Adipocyte (in vitro differentiated cells): ENCODE data around the gene EREG.

Source experiments
- DNase-seq: peaks from one replicate; pipeline ENCODE4 v3.0.0-alpha.2; 2015; ENCODE audit warnings: low read depth
- H3K27me3 ChIP-seq: replicated peaks from 2 replicates; pipeline ENCODE4 v1.7.0; 2013; ENCODE audit warnings: mild to moderate bottlenecking, low read length, moderate library complexity; ENCODE audit not compliant: control insufficient read depth, insufficient read depth
- H3K36me3 ChIP-seq: 2 replicates; pipeline ENCODE4 v1.7.0; 2013; ENCODE audit warnings: low read length, mild to moderate bottlenecking, moderate library complexity; ENCODE audit not compliant: control insufficient read depth, insufficient read depth, severe bottlenecking
- H3K4me1 ChIP-seq: 2 replicates; pipeline ENCODE4 v1.7.0; 2013; ENCODE audit warnings: mild to moderate bottlenecking, low read length, moderate library complexity; ENCODE audit not compliant: control insufficient read depth, insufficient read depth
- H3K4me3 ChIP-seq: 2 replicates; pipeline ENCODE4 v1.7.0; 2013; ENCODE audit warnings: mild to moderate bottlenecking, low read length, moderate library complexity
- H3K9ac ChIP-seq: 2 replicates; pipeline ENCODE4 v1.7.0; 2013; ENCODE audit warnings: mild to moderate bottlenecking, low read length, moderate library complexity
- H3K9me3 ChIP-seq: 2 replicates; pipeline ENCODE4 v1.7.0; 2013; ENCODE audit warnings: mild to moderate bottlenecking, low read length, moderate library complexity; ENCODE audit not compliant: control insufficient read depth

Gene EREG

DNA sequence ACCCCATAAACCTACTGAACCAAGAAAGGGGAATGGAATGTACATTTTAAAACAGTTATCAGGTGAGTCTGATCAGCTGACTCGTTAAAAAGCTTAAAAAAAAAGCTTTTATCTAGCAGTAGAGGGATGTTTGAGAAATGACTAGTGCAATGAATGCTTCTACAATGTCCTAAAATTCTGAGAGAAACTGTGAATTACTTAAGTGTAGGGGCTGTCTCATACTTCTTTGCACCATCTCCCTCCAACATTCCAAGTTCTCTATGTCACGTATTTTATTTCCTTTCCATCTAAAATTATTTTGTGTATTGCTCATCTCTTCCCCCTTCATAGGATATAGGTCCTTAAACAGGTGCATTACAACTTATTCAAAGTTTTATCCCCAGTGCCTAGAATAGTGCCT lies 68.1 kb downstream of the EREG start:
- Histone ChIP-seq H3K4me3 (no peak overlapping the region), H3K4me1 (no peaks in the 10 kb centered on the region), H3K36me3 (no peaks in the 10 kb centered on the region), H3K27me3 (no peaks in the 10 kb centered on the region), H3K9me3 (no peaks in the 10 kb centered on the region), H3K9ac (no peak overlapping the region)
- no peak for DNase-seq

DNA sequence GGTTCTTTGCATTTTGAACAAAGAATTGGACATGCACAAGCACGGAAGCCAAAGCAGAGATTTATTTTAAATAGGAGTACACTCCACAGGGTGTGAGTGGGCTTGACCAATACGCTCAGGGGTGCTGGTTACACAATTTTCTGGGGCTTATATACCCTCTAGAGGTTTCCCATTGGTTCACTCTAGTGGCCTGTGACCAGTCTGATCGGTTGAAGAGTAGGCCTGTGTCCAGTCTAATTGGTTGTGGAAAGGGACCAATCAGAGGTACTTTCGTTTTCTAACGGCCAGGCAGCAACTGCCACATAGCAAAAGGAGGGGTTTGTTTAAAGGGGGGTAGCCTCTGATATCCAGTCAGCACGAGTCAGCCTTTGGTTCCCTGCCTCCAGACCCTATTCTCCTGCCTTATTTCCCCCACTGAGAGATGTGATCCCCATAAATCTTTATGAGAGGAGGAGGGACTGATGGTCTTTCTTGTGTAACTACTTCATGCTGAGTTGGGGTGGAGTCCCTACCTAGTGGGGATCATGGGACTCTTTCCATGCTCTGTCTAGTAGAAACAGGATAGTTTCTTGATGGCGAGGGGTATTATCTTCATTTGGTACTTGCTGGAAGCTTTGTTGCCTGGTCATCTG lies 68.7 kb downstream of the EREG start:
- Histone ChIP-seq H3K9me3 (no peaks in the 10 kb centered on the region), H3K9ac (no peak overlapping the region), H3K4me3 (no peak overlapping the region), H3K4me1 (no peaks in the 10 kb centered on the region), H3K36me3 (no peaks in the 10 kb centered on the region), H3K27me3 (no peaks in the 10 kb centered on the region)
- no peak for DNase-seq

DNA sequence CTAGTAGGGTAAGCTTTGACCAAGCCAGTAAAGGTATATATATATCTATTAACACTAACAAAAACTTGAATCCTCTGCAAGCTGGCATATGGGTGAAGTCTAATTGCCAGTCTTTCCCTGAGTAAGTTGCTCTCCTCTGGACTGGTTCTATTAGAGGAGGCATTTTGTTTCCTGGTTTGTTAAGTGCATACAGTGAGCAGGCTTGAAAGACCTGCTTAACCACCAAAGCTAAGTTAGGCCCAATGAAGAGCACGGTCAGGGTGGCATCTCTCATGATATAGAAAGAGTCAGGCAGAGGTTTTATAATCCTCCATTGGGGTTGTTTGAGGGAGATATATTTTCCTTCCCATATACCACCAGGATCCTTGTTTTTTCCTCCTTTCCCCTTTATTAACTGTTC lies 70.4 kb downstream of the EREG start:
- H3K9ac ChIP-seq, result no peak overlapping the region

DNA sequence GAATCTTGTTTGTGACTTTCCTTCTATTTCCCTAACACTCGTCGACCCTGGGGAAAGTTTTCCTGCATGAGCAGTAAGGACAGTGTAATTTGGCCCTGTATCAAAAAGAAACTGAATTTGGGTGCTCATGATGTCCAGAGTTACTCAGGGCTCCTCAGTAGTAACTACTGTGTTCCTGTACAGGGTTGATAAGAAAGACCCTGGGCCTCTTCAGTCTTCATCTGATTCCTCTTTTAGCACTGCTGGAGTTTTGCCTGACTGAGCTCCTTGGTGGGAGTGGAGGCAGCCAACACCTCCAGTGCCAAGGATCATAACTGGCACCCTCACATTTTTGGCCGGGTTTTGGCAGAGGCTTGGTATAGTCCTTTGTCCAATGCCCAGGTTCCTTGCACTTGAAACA lies 72.9 kb downstream of the EREG start:
- H3K9me3 ChIP-seq, result no peaks in the 10 kb centered on the region
- H3K9ac ChIP-seq, result no peak overlapping the region
- H3K36me3 ChIP-seq, result no peaks in the 10 kb centered on the region
- no peaks in the 10 kb centered on the region for H3K4me1 ChIP-seq
- no peak overlapping the region for H3K4me3 ChIP-seq
- no peaks in the 10 kb centered on the region for H3K27me3 ChIP-seq
- DNase-seq, result no peak

More for the DNA sequence above, 70.4 kb downstream of the EREG start:
- no peaks in the 10 kb centered on the region for H3K36me3 ChIP-seq
- H3K4me1 ChIP-seq, result no peaks in the 10 kb centered on the region
- no peaks in the 10 kb centered on the region for H3K27me3 ChIP-seq
- no peak for DNase-seq
- no peaks in the 10 kb centered on the region for H3K9me3 ChIP-seq
- H3K4me3 ChIP-seq, result no peak overlapping the region
